HG03439 (cell line): ENCODE data around the gene WHAMM.
"Not testable (repeated sequence)": the region's sequence is repeated elsewhere in the genome, so short reads cannot be mapped to it uniquely, and the experiment has no call there.

Source experiments
- ATAC-seq: cut with Tn5 transposase; IDR thresholded peaks from one replicate; pipeline ENCODE4 v1.9.1; 2021; ENCODE audit warnings: mild to moderate bottlenecking, moderate library complexity; ENCODE audit not compliant: unreplicated experiment

WHAMM gene

DNA sequence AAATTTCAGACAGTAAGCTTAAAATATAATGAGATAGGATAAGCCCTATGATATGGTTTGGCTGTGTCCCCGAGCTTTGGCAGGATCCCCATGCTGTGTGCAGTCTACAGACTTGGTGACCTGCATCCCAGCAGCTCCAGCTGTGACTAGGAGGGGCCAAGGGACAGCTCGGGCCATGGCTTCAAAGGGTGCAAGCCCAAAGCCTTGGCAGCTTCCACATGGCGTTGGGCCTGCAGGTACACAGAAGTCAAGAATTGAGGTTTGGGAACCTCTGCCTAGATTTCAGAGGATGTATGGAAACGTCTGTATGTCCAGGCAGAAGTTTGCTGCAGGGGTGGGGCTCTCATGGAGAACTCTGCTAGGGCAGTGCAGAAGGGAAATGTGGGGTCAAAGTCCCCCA, 56.2 kb downstream of the WHAMM start:
- not testable (repeated sequence) for ATAC-seq

DNA sequence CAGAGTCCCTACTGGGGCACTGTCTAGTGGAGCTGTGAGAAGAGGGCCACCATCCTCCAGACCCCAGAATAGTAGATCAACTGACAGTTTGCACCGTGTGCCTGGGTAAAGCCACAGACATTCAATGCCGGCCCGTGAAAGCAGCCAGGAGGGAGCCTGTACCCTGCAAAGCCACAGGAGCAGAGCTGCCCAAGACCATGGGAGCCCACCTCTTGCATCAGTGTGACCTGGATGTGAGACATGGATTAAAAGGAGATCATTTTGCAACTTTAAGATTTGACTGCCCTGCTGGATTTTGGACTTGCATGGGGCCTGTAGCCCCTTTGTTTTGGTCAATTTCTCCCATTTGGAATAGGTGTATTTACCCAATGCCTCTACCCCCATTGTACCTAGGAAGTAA, 56.6 kb downstream of the WHAMM start:
- ATAC-seq = not testable (repeated sequence)

DNA sequence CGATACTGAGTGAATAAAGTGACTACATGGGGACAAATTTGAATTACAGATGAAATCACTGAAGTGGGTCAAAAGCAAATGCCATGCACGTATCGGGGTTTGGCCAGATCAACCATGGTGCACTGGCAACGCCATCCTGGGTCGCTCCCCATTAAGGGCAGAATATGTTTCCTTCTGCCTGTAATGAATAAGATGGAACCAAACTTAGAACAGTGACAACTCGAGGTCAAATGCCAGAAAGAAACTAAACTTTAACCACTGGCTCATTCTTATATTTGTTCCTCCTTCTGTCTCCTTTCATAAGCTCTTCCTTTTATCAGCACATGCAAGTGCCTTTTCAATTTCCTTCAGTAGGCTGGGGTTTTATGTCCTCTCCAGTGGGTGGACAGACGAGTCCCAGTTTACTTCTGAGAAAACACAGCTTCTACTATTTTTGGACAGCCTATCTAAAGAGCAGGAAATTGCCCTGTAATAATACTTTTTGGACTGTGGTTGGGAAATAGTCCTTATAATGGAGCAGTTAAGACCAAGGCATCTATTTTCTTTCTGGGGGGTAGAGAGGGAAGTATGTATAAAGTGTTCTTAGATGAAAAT, 61.4 kb downstream of the WHAMM start:
- ATAC-seq = no peak

DNA sequence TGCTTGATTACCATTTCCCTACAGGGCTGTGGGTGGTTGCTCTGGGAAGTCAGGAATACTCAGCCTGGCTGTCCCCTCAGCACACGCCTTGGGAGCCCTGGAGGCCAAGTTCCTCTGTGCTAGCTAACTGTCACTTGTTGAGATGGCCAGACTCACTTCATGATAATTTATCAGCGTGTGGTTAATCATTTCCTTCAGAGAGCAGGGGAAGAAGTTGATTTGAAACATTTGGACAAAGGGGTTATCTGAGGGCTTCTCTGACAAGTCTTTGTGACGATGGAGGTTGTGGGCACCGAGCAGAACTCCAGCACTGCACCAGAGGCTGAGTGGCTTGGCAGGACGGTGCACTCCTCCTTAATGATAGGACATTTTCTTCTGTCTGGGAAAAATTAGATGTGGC, 61.9 kb downstream of the WHAMM start:
- ATAC-seq = no peak

DNA sequence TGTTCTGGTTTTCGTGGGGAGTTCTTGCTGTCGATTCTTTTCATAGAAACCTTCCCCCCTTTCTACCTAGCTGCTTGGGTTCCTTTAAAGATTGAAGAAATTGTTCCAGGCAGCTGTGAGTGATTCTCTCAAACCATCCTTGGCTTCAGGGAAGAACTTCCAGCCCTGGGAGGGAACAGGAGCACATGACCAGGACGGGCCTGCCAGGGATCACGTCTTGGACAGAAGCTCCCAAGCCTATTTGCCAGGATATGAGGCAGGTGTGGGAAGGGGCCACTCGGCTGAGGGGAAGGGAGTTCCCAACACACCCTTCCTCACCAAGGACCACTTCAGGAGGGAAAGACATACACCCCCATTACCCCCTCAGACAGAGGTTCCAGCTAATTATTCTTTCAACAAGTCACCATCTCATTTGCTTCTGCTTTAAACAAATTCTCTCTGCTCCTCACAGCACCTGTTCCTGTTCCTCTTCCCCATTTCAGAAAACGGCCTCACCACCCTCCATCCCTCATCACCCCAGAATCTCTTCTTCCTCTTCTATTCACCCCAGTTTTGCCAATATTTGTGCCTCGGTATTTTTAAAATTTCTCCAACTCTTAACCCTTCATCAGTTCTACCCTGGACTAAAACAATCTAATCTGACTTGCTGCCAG, 62.5 kb downstream of the WHAMM start:
- no peak for ATAC-seq

DNA sequence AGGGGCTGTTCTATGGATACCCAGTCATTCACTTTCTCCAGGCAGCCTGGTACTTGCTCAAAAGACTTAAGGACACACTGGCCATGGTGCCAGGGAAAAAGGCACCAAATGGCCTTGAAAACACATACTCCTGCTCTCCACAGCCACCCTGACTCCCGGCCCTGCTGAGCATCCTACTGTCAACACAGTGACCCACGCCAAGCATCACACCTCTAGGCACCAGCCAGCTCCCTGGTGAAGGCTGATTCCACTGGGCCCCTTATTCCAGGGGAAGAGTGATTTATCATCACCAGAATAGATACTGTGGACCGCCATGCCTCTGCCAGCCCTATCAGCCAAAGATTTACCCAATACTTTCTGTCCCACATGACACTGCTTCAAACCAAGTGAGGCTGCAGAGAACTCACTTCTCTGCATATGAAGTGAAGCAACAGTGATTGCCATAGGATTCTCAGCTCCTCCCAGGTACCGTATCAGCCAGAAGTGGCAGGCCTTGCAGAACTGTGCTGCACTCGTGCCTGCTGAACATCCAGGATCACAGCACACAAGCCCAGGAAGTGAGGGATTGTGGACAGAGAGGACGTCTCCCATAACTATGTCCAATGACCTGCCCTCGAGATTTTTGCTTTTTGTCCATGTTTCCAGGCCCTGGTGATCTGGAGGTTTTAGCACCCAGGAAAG, 63.7 kb downstream of the WHAMM start:
- no peak for ATAC-seq

DNA sequence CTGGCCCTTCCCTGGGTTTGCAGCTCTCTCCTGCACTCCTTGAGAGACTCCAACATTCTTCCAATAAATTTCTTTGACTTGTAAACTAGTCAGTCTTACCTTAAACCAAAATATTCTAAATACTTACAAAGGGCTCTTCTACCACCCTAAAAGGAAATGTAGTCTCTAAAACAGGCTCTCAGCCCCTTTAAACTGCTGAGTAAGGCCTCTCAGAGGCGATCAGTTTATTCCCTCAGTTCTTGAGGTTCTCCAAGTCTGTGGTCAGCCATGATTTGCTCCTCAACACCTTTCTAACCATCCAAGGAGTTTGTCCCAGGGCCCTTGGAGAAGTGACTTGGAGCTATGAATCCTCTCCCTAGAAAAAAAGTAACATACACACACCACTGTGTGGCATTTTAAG, 64.8 kb downstream of the WHAMM start:
- ATAC-seq = no peak

DNA sequence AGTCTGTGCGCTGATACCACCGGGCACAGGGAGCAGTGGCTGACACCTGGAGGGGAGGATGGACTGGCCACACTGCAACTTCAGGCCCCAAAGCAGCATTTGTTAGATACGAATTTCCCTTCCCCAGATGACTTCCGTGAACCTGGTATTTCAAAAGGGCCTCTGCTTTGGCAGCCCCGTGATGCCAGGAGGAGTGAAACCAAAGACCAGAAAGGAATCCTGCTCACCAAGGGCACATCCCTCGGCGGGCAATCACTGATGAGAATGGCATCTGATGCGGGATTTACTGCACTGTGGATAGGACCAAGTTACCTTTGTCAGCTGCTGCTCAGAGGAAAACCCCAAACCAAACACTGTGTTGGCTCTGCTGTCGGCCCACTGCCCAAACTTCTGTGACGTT, 65.5 kb downstream of the WHAMM start:
- ATAC-seq = no peak

DNA sequence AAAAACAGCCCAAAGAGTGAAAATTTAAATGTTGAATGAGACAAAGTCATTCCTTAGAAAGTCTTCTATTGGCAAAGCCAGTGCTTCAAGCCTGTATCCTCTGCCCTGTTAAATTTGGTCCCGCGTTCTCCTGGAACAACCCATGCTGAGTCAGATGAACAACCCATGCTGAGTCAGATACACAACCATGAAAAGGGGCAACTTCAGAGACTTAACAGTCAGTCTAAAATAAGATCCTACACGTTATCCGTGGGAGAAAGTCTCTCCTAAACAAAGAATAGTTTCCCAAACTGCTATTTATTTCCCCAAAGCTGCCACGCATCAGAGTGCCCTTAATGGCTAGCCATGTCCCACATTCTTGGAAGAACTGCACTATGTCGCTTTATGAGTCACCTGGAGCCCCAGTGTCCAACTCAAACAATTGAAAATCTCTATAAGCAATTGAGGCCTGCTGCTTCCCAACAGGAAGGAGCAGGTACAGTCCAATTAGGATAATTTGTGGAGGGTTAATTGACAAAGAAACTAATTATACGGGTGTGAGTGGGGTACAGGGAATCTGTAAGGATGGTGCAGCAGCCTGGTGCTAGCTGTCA, 66.1 kb downstream of the WHAMM start:
- ATAC-seq = no peak

DNA sequence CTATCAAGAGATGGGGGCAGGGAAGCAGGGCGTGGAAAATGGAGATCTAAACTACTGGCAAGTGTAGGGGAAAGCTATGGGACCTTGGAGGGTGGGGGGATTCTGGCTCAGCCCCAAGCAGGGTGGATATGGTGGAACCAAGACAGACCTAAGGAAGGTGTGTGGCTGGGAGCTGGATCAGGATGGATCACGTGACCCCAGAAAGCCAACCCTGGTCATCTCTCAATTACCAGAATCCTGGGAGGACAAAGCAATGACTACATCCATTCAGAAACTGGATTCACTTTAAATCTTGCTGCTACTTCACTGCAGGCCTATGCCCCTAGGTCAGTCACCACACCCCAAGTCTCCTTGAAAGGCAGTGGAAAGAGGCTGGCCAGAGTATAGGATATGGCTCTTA, 68.4 kb downstream of the WHAMM start:
- no peak for ATAC-seq

DNA sequence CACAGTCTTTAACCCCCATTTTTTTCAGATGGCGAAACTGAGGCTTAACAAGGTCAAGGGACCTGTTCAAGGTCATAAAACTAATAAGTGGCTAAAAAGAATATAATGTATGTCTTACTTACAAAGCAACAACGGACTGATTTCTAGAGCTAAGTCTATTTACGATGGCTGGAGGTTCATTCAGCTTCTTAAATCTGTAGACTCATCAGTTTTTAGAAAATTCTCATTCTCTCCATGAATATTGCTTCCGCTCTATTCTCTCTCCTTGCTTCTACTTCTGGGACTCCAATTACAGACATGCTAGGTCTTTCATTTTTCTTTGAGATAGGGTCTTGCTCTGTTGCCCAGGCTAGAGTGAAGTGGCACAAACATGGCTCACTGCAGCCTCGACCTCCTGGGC, 68.9 kb downstream of the WHAMM start:
- no peak for ATAC-seq

DNA sequence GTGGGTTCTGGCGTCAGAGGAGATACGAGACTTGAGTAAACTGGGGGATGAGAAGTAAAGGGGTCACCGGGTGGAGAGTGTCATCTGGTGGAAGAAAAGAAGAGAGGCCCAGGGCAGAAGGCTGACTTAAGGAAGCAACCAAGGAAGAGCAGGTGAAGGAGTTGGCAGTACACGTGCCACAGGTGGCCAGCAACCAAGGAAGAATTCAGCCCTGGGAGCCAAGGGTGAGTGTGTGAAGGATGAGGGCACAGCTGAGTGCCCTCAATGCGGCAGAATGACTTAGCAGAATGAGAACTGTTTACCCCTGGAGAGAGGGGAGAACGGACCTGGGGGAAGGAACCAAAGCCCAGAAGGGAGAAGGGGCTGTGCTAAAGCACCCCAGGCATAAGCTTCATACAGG, 71.3 kb downstream of the WHAMM start:
- no peak for ATAC-seq

DNA sequence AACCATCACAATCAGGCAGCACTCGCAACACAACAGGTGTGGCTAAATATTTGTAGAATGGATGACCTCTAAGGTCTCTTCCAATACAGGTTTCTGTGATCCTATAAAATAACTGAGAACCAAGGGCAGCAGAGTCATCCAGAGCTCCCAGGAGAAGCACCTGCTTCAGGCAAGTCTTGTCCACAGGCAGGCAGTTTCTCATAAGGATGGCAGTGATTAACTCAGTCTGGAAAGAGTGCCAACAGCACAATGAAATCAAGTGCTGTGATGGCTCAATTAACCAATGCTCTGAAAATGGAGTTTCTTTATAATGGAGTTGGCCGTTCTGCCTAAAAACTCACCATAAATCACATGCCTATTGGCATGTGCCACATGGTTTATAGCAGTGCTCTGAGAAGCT, 72.3 kb downstream of the WHAMM start:
- no peak for ATAC-seq

DNA sequence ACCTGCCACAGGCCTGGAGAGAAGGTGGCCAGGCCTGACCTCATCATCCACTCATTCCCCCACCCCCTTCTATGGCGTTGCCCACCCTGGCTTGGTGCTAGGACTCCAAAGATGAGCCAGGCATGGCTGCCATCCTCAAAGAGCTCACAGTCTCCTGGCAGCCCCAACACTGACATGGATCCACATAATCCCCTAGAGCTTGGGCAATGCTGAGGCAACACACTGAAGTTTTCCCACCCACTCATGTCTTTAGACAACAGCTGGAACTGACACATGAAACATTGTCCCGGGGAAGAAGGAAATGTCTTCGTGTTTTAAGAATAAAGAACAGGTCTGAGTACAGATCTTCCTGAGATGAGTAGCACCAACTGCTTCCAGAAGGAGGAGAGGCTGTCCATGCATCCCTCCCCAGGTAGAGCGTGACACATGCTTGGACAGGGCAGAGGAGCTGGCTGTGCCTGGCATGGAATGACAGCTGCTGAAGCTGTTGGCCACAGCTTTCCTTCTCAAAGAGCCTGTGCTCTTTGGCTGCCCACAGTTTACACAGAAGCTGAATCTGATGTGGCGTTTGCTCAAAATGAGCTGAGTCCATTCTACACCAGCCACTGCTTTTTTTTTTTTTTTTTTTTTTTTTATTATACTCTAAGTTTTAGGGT, 73.0 kb downstream of the WHAMM start:
- no peak for ATAC-seq
